HepG2 (cell line): ENCODE data around the gene SAMD14. TPM values are rescaled to one million over a fixed set of nuclear protein-coding genes. Genes with fewer than 3 reads are reported as not detected.

Experiments used
- AGO1 ChIP-seq: fragments of 200-400 bp; formaldehyde crosslinking; IDR thresholded peaks from 2 replicates; pipeline ENCODE4 v1.6.1; 2017; ENCODE audit warnings: mild to moderate bottlenecking, low read depth, low read length, moderate library complexity; ENCODE audit not compliant: poor library complexity, severe bottlenecking
- ARHGAP35 ChIP-seq: sonication (generic); formaldehyde crosslinking; IDR thresholded peaks from 2 replicates; pipeline ENCODE4 v1.9.0; 2022; ENCODE audit warnings: mild to moderate bottlenecking, inconsistent platforms, moderate library complexity, missing genetic modification reagents, borderline replicate concordance
- FOXA1 ChIP-seq, 2 experiments: fragments of 450-650 bp in 1 of 2; sonication (generic) in 1 of 2; formaldehyde crosslinking in 1 of 2; IDR thresholded peaks; 2 replicates each; pipeline versions ENCODE4 v1.4.0 to v1.6.1; 2016 to 2020; ENCODE audit warnings: missing genetic modification reagents in 1 of 2
- JUND ChIP-seq: sonication (generic); formaldehyde crosslinking; IDR thresholded peaks from 2 replicates; pipeline ENCODE4 v1.8.0; 2022; ENCODE audit warnings: mild to moderate bottlenecking, missing genetic modification reagents
- MIER2 ChIP-seq: IDR thresholded peaks from 2 replicates; pipeline ENCODE4 v1.6.1; 2016; ENCODE audit warnings: missing biosample characterization, missing genetic modification reagents
- SP1 ChIP-seq, 2 experiments: fragments of 450-650 bp in 1 of 2; sonication (generic) in 1 of 2; formaldehyde crosslinking in 1 of 2; IDR thresholded peaks; 2 replicates each; pipeline versions ENCODE4 v1.4.0 to v1.6.1; 2016 to 2020; ENCODE audit warnings: missing genetic modification reagents in 1 of 2
- ZNF121 ChIP-seq: sonication (generic); formaldehyde crosslinking; IDR thresholded peaks from 2 replicates; pipeline ENCODE4 v1.5.0; 2020; ENCODE audit warnings: mild to moderate bottlenecking, missing genetic modification reagents
- ZNF350 ChIP-seq: sonication (generic); formaldehyde crosslinking; IDR thresholded peaks from 2 replicates; pipeline ENCODE4 v1.4.0; 2020; ENCODE audit warnings: mild to moderate bottlenecking, low read depth, missing genetic modification reagents, borderline replicate concordance
- ZNF747 ChIP-seq: sonication (generic); formaldehyde crosslinking; IDR thresholded peaks from 2 replicates; pipeline ENCODE4 v1.8.1; 2023; ENCODE audit warnings: missing genetic modification reagents, mild to moderate bottlenecking, borderline replicate concordance
- ZSCAN9 ChIP-seq: IDR thresholded peaks from 2 replicates; pipeline ENCODE4 v1.6.1; 2016; ENCODE audit warnings: borderline replicate concordance
- polyA plus RNA-seq, 8 experiments: library from polyadenylated mRNA; depleted of rRNA in 3 of 8; stranded (reverse) in 7 of 8; unstranded in 1 of 8; fragments of >200 nt; fragmentation: Illumina TruSeq in 4 of 8; extraction: Trizol in 4 of 8; gene quantifications; 2 replicates each; pipeline versions ENCODE4 v1.2.1 to v1.2.3, GENCODE V29; 2011 to 2016; ENCODE audit warnings: low read depth in 4 of 8, missing spikeins in 1 of 8, mixed read lengths in 1 of 8; ENCODE audit not compliant: insufficient read depth in 1 of 8
- total RNA-seq, 5 experiments: library from RNA; depleted of rRNA; stranded (reverse); fragments of >200 nt; fragmentation: Illumina TruSeq; extraction: Trizol; gene quantifications; 2 replicates each; pipeline ENCODE4 v1.2.3, GENCODE V29; 2016; ENCODE audit warnings: low read depth in 1 of 5
- TF ChIP-seq, protein P1 (sequence below): sonication (generic); formaldehyde crosslinking; IDR thresholded peaks from 2 replicates; pipeline ENCODE4 v1.5.1; 2020; ENCODE audit warnings: mild to moderate bottlenecking, missing genetic modification reagents
- TF ChIP-seq, protein P2 (sequence below): sonication (generic); formaldehyde crosslinking; IDR thresholded peaks from 2 replicates; pipeline ENCODE4 v1.4.0; 2020; ENCODE audit warnings: missing genetic modification reagents
- TF ChIP-seq, protein P3 (sequence below): IDR thresholded peaks from 2 replicates; pipeline ENCODE4 v1.6.1; 2016; ENCODE audit warnings: low read depth, borderline replicate concordance
- TF ChIP-seq, protein P4 (sequence below): IDR thresholded peaks from 2 replicates; pipeline ENCODE4 v1.6.1; 2018; ENCODE audit warnings: missing genetic modification reagents, mild to moderate bottlenecking, missing compliant biosample characterization
- TF ChIP-seq, protein P5 (sequence below): sonication (generic); formaldehyde crosslinking; conservative IDR thresholded peaks from 2 replicates; pipeline ENCODE4 v1.8.0; 2022; ENCODE audit warnings: mild to moderate bottlenecking, moderate library complexity, missing genetic modification reagents
- TF ChIP-seq, protein P6 (sequence below): sonication (generic); formaldehyde crosslinking; IDR thresholded peaks from 2 replicates; pipeline ENCODE4 v1.5.0; 2020; ENCODE audit warnings: mild to moderate bottlenecking, missing genetic modification reagents

SAMD14 gene
- total and polyA plus RNA-seq, 2 of the 13 experiments (the other 11 are each of a cell fraction or from before 2014, with no cell fraction given), result 0.07 to 0.22 TPM

DNA sequence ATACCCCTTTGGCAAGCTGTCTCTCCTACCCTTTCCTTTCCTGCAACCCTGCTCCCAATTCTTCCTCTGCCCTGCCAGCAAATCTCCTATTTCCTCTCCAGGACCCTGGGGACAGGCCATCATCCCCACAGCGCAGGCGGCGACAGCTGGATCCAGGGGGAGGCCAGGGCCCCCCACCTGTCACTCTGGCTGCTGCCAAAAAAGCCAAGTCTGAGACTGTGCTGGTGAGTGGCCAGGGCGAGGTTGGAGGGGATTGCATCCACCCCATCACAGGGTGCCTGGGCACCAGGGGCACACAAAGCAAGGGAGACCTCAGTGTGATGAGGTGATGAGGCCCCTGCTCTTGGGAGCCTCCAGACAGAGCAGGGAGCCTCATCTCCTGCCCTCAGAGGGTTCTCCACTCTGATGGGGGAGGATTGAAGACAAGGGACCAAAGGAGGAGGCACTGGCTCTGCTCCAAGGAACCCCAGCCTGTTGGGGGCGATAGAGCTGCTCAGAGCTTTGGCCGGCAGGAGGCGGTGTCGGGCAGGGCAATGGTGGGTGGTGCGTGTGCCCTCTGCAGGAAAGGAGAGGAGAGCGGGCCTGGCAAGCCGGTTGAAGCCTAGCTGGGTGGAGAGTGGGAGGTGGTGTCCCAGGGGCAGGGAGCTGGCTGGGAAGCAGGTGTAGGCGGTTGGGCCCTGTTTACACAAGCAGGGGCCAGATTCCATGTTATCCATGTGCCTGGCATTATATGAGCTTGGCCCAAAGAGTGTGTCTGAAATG is 50.4 kb downstream of the SAMD14 start (continued):
- TF ChIP-seq, protein P1, sequence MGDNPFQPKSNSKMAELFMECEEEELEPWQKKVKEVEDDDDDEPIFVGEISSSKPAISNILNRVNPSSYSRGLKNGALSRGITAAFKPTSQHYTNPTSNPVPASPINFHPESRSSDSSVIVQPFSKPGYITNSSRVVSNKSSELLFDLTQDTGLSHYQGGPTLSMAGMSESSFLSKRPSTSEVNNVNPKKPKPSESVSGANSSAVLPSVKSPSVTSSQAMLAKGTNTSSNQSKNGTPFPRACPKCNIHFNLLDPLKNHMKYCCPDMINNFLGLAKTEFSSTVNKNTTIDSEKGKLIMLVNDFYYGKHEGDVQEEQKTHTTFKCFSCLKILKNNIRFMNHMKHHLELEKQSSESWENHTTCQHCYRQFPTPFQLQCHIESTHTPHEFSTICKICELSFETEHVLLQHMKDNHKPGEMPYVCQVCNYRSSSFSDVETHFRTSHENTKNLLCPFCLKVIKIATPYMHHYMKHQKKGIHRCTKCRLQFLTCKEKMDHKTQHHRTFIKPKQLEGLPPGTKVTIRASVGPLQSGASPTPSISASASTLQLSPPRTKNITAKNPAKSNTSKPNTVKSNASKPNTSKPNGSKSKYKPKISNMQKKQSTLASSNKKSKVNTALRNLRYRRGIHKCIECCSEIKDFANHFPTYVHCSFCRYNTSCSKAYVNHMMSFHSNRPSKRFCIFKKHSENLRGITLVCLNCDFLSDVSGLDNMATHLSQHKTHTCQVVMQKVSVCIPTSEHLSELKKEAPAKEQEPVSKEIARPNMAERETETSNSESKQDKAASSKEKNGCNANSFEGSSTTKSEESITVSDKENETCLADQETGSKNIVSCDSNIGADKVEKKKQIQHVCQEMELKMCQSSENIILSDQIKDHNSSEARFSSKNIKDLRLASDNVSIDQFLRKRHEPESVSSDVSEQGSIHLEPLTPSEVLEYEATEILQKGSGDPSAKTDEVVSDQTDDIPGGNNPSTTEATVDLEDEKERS (CRISPR knock-in tag), result no peak
- TF ChIP-seq ZSCAN9 (CRISPR knock-in tag) (no peak), ZNF121 (0 out of 2 replicates have a peak, but pooled peaks have one; percentile 11), SP1 (IDR thresholded peaks at IDR 0.05) (no peak), SP1 (CRISPR knock-in tag; IDR thresholded peaks at IDR 0.05) (peak; percentile 59; the same call in 1 of the 2 replicates), FOXA1 (IDR thresholded peaks at IDR 0.05) (no peak), FOXA1 (CRISPR knock-in tag; IDR thresholded peaks at IDR 0.05) (peak; percentile 47; the same call in 1 of the 2 replicates), JUND (0 out of 2 replicates have a peak, but pooled peaks have one; percentile 11), AGO1 (peak; percentile 76), ZNF350 (peak; percentile 45; the same call in 1 of the 2 replicates), ARHGAP35 (no peak), ZNF747 (no peak), MIER2 (CRISPR knock-in tag) (0 out of 2 replicates have a peak, but pooled peaks have one; percentile 61)
- TF ChIP-seq, protein P2, sequence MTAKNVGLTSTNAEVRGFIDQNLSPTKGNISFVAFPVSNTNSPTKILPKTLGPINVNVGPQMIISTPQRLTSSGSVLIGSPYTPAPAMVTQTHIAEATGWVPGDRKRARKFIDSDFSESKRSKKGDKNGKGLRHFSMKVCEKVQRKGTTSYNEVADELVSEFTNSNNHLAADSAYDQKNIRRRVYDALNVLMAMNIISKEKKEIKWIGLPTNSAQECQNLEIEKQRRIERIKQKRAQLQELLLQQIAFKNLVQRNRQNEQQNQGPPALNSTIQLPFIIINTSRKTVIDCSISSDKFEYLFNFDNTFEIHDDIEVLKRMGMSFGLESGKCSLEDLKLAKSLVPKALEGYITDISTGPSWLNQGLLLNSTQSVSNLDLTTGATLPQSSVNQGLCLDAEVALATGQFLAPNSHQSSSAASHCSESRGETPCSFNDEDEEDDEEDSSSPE, result peak; percentile 26; the same call in 1 of the 2 replicates
- TF ChIP-seq, protein P3, sequence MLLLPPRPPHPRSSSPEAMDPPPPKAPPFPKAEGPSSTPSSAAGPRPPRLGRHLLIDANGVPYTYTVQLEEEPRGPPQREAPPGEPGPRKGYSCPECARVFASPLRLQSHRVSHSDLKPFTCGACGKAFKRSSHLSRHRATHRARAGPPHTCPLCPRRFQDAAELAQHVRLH, result peak; percentile 77; the same call in 1 of the 2 replicates
- TF ChIP-seq, protein P4, sequence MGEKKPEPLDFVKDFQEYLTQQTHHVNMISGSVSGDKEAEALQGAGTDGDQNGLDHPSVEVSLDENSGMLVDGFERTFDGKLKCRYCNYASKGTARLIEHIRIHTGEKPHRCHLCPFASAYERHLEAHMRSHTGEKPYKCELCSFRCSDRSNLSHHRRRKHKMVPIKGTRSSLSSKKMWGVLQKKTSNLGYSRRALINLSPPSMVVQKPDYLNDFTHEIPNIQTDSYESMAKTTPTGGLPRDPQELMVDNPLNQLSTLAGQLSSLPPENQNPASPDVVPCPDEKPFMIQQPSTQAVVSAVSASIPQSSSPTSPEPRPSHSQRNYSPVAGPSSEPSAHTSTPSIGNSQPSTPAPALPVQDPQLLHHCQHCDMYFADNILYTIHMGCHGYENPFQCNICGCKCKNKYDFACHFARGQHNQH, result peak; percentile 46; the same call in 1 of the 2 replicates
- TF ChIP-seq, protein P5, sequence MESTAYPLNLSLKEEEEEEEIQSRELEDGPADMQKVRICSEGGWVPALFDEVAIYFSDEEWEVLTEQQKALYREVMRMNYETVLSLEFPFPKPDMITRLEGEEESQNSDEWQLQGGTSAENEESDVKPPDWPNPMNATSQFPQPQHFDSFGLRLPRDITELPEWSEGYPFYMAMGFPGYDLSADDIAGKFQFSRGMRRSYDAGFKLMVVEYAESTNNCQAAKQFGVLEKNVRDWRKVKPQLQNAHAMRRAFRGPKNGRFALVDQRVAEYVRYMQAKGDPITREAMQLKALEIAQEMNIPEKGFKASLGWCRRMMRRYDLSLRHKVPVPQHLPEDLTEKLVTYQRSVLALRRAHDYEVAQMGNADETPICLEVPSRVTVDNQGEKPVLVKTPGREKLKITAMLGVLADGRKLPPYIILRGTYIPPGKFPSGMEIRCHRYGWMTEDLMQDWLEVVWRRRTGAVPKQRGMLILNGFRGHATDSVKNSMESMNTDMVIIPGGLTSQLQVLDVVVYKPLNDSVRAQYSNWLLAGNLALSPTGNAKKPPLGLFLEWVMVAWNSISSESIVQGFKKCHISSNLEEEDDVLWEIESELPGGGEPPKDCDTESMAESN (CRISPR knock-in tag), result peak; percentile 80
- TF ChIP-seq, protein P6, sequence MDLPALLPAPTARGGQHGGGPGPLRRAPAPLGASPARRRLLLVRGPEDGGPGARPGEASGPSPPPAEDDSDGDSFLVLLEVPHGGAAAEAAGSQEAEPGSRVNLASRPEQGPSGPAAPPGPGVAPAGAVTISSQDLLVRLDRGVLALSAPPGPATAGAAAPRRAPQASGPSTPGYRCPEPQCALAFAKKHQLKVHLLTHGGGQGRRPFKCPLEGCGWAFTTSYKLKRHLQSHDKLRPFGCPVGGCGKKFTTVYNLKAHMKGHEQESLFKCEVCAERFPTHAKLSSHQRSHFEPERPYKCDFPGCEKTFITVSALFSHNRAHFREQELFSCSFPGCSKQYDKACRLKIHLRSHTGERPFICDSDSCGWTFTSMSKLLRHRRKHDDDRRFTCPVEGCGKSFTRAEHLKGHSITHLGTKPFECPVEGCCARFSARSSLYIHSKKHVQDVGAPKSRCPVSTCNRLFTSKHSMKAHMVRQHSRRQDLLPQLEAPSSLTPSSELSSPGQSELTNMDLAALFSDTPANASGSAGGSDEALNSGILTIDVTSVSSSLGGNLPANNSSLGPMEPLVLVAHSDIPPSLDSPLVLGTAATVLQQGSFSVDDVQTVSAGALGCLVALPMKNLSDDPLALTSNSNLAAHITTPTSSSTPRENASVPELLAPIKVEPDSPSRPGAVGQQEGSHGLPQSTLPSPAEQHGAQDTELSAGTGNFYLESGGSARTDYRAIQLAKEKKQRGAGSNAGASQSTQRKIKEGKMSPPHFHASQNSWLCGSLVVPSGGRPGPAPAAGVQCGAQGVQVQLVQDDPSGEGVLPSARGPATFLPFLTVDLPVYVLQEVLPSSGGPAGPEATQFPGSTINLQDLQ (CRISPR knock-in tag), result peak; percentile 48; the same call in 1 of the 2 replicates
